Measurements from ENCODE around the gene FOXD1. TPM values are rescaled to one million over a fixed set of nuclear protein-coding genes. Genes with fewer than 3 reads are reported as not detected.

FOXD1 gene
- total RNA-seq, 1 donor = 17.0 TPM

DNA sequence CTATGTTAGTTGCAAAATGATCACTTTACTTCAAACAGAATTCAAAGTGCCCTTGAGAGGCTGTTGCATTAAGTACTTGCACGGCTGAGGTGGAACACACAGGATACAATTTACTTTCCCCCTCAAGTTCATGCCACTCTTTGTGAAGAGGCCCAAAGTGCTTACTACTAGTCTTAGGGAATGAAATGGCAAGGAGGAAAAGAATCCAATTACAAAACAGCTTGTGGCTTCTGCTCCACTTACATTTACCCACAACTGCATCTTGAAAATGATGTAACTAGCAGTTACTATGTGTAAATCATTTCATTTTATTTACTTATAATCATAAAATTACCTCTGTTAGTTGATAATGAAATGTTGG, 14.6 kb downstream of the FOXD1 start:
- H3K36me3 ChIP-seq (ENCODE audit: insufficient read depth, low read length) = no peaks in the 10 kb centered on the region
- H3K9me3 ChIP-seq (ENCODE audit: low read depth, low read length) = no peaks in the 10 kb centered on the region
- TF ChIP-seq, protein P1, sequence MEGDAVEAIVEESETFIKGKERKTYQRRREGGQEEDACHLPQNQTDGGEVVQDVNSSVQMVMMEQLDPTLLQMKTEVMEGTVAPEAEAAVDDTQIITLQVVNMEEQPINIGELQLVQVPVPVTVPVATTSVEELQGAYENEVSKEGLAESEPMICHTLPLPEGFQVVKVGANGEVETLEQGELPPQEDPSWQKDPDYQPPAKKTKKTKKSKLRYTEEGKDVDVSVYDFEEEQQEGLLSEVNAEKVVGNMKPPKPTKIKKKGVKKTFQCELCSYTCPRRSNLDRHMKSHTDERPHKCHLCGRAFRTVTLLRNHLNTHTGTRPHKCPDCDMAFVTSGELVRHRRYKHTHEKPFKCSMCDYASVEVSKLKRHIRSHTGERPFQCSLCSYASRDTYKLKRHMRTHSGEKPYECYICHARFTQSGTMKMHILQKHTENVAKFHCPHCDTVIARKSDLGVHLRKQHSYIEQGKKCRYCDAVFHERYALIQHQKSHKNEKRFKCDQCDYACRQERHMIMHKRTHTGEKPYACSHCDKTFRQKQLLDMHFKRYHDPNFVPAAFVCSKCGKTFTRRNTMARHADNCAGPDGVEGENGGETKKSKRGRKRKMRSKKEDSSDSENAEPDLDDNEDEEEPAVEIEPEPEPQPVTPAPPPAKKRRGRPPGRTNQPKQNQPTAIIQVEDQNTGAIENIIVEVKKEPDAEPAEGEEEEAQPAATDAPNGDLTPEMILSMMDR (IDR thresholded peaks at IDR 0.05; ENCODE audit: extremely low read depth, low read depth, low read length) = no peak
- no peaks in the 10 kb centered on the region for H4K20me1 ChIP-seq (ENCODE audit: insufficient read depth, low read length)
- DNase-seq (ENCODE audit: insufficient read length, low spot score, missing footprints) = no peak
- H3K4me1 ChIP-seq (ENCODE audit: insufficient read depth, low read length) = peaks cover 20% of the 10 kb centered on the region
- H2AFZ ChIP-seq (ENCODE audit: low read length) = no peak overlapping the region
- no peak overlapping the region for H3K4me2 ChIP-seq (ENCODE audit: insufficient read depth, low read length)
- no peaks in the 10 kb centered on the region for H3K79me2 ChIP-seq (ENCODE audit: insufficient read depth, low read length)
- H3K27ac ChIP-seq (ENCODE audit: low read depth, low read length) = no peak overlapping the region
- H3K4me3 ChIP-seq (ENCODE audit: insufficient read depth, low read length) = no peak overlapping the region
- H3K27me3 ChIP-seq (ENCODE audit: insufficient read depth, low read length) = no peaks in the 10 kb centered on the region

DNA sequence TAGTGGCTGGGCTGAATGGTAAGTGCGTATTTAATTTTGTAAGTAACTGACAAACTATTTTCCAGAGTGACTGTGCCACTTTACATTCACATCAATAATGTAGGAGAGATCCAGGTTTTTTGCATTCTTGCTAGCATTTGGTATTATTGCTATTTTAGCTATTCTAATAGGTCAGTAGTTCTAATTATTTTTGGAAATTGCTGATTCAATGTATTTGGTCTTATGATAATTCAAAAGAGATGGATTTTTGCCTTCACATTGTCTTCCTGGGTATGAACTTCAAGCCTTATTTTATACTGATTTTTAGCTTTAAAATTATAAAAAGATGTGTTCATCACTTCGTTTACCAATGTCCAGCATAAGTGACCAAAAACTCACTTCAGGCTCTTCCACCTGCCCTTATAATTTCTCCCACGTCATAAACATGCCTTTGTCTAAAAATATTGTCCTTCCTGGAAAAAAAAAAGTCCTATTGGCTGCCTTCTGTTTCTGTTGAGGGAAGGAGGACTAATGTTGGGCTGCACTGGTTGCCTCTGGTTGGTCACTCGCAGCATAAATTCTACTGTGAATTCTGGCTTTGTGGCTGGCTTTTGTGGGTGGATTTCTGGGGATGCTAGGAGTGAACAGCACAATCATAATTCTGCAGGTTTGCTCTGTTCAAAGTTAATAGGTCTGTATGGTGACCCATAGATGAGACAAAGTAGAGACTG, 15.2 kb downstream of the FOXD1 start:
- Histone ChIP-seq H3K79me2 (ENCODE audit: insufficient read depth, low read length) (no peaks in the 10 kb centered on the region), H3K4me3 (ENCODE audit: insufficient read depth, low read length) (no peak overlapping the region), H3K27ac (ENCODE audit: low read depth, low read length) (no peak overlapping the region), H3K27me3 (ENCODE audit: insufficient read depth, low read length) (no peaks in the 10 kb centered on the region), H3K4me1 (ENCODE audit: insufficient read depth, low read length) (peaks cover 14% of the 10 kb centered on the region), H2AFZ (ENCODE audit: low read length) (no peak overlapping the region), H3K36me3 (ENCODE audit: insufficient read depth, low read length) (no peaks in the 10 kb centered on the region), H3K4me2 (ENCODE audit: insufficient read depth, low read length) (no peak overlapping the region), H4K20me1 (ENCODE audit: insufficient read depth, low read length) (no peaks in the 10 kb centered on the region), H3K9me3 (ENCODE audit: low read depth, low read length) (no peaks in the 10 kb centered on the region)
- DNase-seq (ENCODE audit: insufficient read length, low spot score, missing footprints) = no peak
- TF ChIP-seq, protein P1 (IDR thresholded peaks at IDR 0.05; ENCODE audit: extremely low read depth, low read depth, low read length) = no peak

DNA sequence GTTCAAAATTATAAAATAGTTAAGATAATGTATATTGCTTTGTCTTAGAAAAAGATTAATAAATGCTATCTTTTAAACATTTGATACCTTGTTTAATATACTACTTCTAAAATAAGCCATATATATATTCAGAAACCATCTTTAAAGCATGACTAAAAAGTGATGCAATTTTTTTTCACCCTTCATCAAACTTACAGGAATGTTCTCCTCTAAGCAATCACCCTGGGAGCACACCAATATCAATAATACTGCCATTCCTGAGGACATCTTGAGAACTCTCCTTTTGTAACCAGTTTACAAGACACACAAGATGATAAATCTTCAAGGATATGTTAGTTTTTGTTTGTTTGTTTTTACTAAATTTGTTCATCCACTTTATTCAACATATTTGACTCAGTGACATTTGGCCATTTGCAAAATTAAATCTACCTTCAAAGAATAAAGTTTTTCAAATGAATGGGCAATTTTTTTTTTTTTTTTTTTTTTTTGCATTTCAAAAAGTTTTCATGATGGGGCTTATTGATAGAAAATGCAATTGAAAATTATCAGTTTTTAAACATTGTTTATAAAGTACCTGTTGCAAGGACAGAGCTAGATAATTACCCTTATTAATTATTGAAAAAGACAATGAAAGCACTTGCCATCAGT, 17.2 kb downstream of the FOXD1 start:
- no peak for DNase-seq (ENCODE audit: insufficient read length, low spot score, missing footprints)
- H3K27me3 ChIP-seq (ENCODE audit: insufficient read depth, low read length) = no peaks in the 10 kb centered on the region
- no peak overlapping the region for H3K4me3 ChIP-seq (ENCODE audit: insufficient read depth, low read length)
- no peaks in the 10 kb centered on the region for H3K36me3 ChIP-seq (ENCODE audit: insufficient read depth, low read length)
- H3K79me2 ChIP-seq (ENCODE audit: insufficient read depth, low read length) = no peaks in the 10 kb centered on the region
- H3K27ac ChIP-seq (ENCODE audit: low read depth, low read length) = no peak overlapping the region
- no peak overlapping the region for H3K4me2 ChIP-seq (ENCODE audit: insufficient read depth, low read length)
- no peaks in the 10 kb centered on the region for H4K20me1 ChIP-seq (ENCODE audit: insufficient read depth, low read length)
- no peak overlapping the region for H2AFZ ChIP-seq (ENCODE audit: low read length)
- TF ChIP-seq, protein P1 (IDR thresholded peaks at IDR 0.05; ENCODE audit: extremely low read depth, low read depth, low read length) = no peak
- no peaks in the 10 kb centered on the region for H3K9me3 ChIP-seq (ENCODE audit: low read depth, low read length)
- peaks cover 6% of the 10 kb centered on the region for H3K4me1 ChIP-seq (ENCODE audit: insufficient read depth, low read length)

DNA sequence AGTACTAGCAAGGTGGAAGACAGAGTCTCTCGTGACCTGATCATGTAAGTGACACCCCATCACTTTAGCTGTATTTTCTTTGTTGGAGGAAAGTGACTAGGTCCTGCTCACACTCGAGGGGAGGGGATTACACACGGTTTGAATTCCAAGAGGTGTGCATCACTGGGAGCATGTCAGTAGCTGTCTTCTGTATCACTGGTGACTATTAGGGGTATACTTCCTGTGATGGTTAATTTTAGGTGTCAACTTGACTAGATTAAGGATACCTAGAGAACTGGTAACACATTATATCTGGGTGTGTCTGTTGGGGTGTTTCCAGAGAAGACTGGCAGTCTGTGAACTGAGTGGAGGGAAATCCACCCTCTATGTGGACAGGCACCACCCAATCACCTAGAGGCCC, 22.5 kb downstream of the FOXD1 start:
- Histone ChIP-seq H3K4me3 (ENCODE audit: insufficient read depth, low read length) (no peak overlapping the region), H3K79me2 (ENCODE audit: insufficient read depth, low read length) (no peaks in the 10 kb centered on the region), H2AFZ (ENCODE audit: low read length) (no peak overlapping the region), H3K27ac (ENCODE audit: low read depth, low read length) (no peak overlapping the region), H3K36me3 (ENCODE audit: insufficient read depth, low read length) (no peaks in the 10 kb centered on the region), H3K9me3 (ENCODE audit: low read depth, low read length) (no peaks in the 10 kb centered on the region), H3K27me3 (ENCODE audit: insufficient read depth, low read length) (no peaks in the 10 kb centered on the region), H3K4me1 (ENCODE audit: insufficient read depth, low read length) (peaks cover 3% of the 10 kb centered on the region), H4K20me1 (ENCODE audit: insufficient read depth, low read length) (no peaks in the 10 kb centered on the region), H3K4me2 (ENCODE audit: insufficient read depth, low read length) (no peak overlapping the region)
- TF ChIP-seq, protein P1 (IDR thresholded peaks at IDR 0.05; ENCODE audit: extremely low read depth, low read depth, low read length) = no peak
- DNase-seq (ENCODE audit: insufficient read length, low spot score, missing footprints) = no peak
